SK-N-SH (cell line): ENCODE data around the gene RNF8.
"Not testable (repeated sequence)": the region's sequence is repeated elsewhere in the genome, so short reads cannot be mapped to it uniquely, and the experiment has no call there.

Experiments used
- CTCF ChIP-seq: fragments of 200-600 bp; sonication (generic); IDR thresholded peaks from 2 replicates; pipeline ENCODE4 v1.6.1; 2017; ENCODE audit warnings: antibody characterized with exemption, mild to moderate bottlenecking, moderate library complexity
- EP300 ChIP-seq, 2 experiments: IDR thresholded peaks; 2 replicates each; pipeline versions ENCODE4 v1.4.0 to v1.6.1; 2012; ENCODE audit warnings: borderline replicate concordance in 1 of 2, low read depth in 1 of 2, low read length in 1 of 2
- MAX ChIP-seq: IDR thresholded peaks from 2 replicates; pipeline ENCODE4 v1.4.0; 2012; ENCODE audit warnings: low read depth
- POLR2AphosphoS5 ChIP-seq: IDR thresholded peaks from 2 replicates; pipeline ENCODE4 v1.6.1; 2012; ENCODE audit warnings: low read depth, low read length
- SIN3A ChIP-seq: IDR thresholded peaks from 2 replicates; pipeline ENCODE4 v1.6.1; 2012; ENCODE audit warnings: low read depth, mild to moderate bottlenecking, low read length, moderate library complexity, borderline replicate concordance
- TAF1 ChIP-seq: IDR thresholded peaks from 2 replicates; pipeline ENCODE4 v1.6.1; 2012; ENCODE audit warnings: low read depth, mild to moderate bottlenecking, low read length, moderate library complexity, borderline replicate concordance
- YY1 ChIP-seq: IDR thresholded peaks from 2 replicates; pipeline ENCODE4 v1.4.0; 2012; ENCODE audit warnings: low read depth, mild to moderate bottlenecking

- TF ChIP-seq CTCF; EP300 (IDR thresholded peaks at IDR 0.05; ENCODE audit: borderline replicate concordance in 1 of 2, low read depth in 1 of 2, low read length in 1 of 2); SIN3A; POLR2AphosphoS5; MAX; TAF1; YY1: not testable (repeated sequence)
Measured at GRCh38 chr6:37338317-37338716, 15.5 kb upstream of the RNF8 start.
